NCI-H2029 treated with DMSO at 0.1 percent for 48 hours (cell line): Measurements from ENCODE around the gene GP9.

ENCODE experiments used
- DNase-seq: peaks from one replicate; lab custom pipeline; 2025; lab: John Stamatoyannopoulos, UW

Gene GP9

GRCh38 chr3:129028866-129029265, 31.7 kb upstream of the GP9 start:
- no peak for DNase-seq

DNA sequence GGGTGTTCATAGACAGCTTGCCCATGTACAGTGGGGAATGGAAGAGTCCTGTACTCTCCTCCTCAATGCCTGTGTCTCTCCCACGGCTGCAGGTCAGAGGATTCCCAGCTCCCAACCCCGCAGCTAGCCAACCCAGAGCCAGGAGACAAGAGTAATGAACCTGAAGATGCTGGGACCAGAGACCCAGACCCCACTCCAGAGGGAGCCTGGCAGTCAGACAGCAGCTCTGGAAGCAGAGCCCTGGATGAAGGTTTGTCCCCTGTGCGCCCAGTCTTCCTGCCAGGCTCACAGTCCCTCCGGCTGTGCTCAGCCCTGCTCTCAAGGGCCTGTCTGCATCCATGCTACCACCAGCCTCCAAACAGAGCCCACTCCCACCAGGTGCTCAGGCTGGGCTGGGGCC, 30.0 kb upstream of the GP9 start:
- DNase-seq = no peak

GRCh38 chr3:129031476-129032215, 28.9 kb upstream of the GP9 start:
- no peak for DNase-seq

DNA sequence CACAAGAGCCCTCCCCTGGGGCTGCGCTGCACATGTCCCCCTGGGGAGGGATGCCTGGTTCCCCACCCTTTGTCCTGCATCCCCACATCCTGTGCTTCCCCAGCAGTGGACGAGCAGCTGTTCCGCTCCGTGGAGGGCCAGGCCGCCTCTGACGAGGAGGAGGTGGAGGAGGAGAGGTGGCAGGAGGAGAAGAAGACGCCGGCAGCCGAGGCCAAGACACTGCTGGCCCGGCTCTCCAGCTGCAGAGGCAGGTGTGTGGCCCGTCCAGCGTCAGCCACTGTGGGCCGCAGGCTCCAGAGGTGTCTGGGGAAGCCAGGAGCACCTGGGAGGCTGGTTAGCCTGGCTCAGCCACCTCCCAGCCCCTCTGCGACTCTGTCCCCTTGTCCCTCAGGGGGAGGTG, 27.9 kb upstream of the GP9 start:
- no peak for DNase-seq

GRCh38 chr3:129033151-129033550, 27.4 kb upstream of the GP9 start:
- no peak for DNase-seq

DNA sequence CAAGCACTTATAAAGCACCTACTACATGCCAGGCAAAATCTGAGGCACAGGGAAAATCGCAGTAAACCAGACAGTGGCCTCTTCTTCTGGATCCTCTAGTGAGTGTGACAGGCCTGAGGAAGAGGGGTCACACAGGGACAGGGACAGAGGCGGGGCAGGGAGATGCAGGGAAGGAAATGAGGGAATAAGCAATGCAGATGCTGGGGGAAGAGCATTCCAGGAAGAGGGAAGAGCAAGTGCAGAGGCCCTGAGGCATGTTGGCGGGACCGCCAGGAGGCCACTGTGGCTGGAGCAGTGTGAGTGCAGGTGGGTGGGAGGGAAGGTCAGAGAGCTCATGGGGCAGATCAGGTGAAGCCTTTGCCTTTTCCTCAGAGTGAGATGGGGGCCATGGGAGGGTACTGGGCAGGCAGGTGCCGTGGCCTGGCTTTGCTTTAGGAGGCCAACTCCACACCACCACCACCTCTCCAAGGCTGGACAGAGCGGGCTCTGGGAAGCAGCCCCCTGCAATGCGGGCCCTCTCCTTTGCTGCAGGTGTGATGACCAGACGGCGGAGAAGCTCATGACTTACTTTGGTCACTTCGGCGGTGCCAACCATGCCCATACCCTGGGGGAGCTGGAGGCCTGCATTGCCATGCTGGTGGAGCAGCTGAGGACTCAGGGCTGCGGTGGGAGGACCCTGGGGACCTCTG, 26.8 kb upstream of the GP9 start:
- DNase-seq = no peak

- DNase-seq = no peak
Measured at GRCh38 chr3:129034642-129035041, 25.9 kb upstream of the GP9 start.

DNA sequence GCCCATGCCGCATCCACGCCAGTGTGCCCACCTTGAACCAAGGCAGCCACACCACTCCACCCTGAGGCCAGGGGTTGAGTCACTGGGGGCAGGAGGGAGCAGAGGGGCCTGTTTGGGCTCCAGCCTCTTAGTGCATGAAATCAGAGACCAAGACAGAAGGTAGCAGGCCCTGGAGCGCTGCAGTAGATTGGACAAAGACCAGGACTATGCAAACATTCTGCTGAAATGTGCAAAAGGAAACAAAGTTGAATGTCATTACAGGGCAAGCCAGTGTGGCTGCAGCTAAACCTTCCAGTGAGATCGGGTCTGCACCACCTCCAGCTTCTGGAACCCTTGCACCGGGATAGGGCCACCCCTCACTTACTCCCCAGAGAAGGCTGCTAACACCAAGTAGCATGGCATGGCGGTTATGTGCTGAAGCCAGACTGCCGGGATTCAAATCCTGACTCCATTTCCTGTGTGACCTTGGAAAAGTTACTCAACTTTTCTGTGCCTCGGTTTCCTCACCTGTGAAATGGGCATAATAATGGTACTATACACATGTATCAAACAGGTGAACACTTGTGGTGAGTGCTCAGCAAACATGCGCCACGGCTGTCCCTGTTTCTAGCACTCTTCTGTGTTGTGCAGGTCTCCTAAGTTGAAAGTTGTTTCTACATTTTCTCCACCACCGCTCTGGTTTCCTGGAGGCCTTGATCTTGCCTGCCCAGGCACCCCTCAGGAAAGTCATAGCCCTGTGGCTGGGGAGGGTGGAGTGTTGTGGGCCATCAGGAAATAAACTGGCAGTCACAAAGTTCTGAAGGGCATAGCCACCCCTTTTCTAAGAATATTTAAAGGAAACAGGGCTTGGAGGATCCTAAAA, 25.0 kb upstream of the GP9 start:
- DNase-seq = no peak

DNA sequence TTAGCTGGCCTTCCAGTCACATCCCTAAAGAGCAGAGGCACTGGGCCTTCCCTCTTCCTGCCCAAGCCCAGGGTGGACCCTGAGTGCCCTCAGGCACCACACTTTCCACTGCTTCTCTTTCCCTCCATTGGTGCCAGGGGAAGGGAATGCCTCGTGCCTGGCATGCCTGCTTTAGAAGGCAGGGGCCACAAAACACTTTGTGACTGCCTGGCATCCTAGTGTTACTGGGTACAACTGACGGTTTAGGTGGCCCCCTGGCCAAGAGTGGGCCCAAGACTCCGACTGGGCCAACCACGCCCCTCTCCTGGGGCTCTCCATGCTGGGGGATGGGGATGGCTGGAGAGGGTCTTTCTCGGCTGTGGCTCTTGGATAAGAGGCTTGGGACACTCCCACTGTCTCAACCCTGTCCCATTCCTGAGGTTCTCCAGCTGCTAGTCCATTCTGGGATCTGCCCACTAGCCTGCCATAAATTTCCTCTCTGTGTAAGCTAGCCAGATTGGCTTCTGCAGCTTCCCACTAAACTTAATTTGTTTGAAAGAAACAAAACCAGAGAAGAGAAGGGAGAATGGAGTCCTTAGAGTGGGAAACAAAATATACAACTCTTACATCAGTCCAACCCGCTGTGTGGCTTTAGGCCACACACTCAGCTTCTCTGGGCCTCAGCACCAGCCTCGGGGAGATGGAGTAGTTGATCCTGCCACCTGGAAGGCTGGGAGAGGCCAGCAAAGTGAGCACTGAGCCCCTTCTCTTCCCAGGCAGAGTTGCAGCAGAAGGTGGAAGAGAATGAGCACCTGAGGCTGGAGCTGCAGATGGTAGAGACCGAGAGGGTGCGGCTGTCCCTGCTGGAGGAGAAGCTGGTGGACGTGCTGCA, 24.1 kb upstream of the GP9 start:
- no peak for DNase-seq

GRCh38 chr3:129037093-129037419, 23.5 kb upstream of the GP9 start:
- no peak for DNase-seq

DNA sequence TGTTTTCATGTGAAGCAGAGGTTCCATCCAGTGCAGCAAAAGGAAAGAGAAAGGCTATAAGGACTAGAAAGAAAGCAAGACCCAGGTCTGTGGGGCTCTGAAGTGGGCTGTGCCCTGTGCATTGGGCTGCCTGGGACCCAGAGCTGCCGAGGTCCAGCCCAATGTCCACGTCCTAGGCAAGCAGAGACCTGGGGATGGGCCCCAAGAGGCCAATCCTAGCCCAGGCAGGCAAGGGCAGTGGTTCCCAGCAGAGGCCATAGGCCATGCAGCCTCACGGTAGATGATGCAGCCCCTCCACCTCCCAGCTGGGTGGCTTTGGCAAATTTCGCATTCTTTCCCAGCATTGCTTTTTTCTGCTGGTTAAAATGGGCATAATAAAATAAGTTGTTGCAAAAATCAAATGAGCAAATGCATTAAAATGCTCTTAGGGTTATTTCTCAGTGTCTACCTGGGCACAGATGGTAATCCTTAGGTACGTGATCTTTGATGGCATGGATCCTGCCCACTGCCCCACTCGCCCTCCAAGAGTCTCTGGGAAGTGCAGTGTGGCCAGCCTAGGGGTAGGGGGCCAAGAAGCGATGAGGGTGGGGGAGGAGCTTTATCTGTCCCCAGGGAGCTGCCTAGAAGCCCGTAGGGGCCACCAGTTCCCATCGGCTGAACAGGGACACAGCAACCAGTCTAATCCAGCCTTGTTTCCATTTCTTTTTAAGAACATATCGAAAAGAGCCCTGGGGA, 22.3 kb upstream of the GP9 start:
- DNase-seq = no peak

GRCh38 chr3:129039271-129040038, 21.1 kb upstream of the GP9 start:
- DNase-seq = no peak

DNA sequence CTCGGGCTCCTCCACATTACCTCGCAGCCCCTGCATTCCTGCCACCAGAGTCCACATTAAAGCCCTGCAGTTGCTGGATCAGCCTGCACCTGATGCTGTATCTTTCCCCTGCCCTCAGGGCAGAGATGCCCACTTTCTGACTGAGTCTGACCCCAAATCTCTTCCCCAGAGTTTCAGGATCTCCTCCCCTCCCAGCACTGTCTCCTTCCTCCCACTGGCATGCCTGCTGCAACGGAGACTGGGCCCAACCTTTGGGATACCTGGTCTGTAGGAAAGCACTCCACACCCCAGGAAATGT, 20.6 kb upstream of the GP9 start:
- no peak for DNase-seq

- no peak for DNase-seq
Measured at GRCh38 chr3:129040579-129041300, 19.8 kb upstream of the GP9 start.

DNA sequence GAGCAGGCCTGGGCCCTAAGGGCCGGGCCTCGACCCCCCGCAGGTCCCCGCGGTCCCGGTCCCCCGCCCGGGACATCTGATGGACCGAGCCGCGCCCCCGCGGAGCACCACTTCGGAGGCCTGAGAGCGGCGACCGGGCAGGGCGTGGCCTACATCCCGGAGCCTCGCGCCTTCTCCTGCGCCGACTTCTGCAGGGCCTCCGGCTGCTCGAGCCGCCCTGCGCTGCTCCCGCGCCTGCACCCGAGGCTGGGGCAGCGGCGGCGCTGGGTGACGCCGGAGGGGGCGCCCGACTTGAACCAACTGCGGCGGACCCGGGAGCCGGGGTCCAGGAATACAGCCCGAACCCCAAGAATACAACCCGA, 14.9 kb upstream of the GP9 start:
- DNase-seq = no peak

GRCh38 chr3:129046037-129046731, 14.4 kb upstream of the GP9 start:
- DNase-seq = no peak

DNA sequence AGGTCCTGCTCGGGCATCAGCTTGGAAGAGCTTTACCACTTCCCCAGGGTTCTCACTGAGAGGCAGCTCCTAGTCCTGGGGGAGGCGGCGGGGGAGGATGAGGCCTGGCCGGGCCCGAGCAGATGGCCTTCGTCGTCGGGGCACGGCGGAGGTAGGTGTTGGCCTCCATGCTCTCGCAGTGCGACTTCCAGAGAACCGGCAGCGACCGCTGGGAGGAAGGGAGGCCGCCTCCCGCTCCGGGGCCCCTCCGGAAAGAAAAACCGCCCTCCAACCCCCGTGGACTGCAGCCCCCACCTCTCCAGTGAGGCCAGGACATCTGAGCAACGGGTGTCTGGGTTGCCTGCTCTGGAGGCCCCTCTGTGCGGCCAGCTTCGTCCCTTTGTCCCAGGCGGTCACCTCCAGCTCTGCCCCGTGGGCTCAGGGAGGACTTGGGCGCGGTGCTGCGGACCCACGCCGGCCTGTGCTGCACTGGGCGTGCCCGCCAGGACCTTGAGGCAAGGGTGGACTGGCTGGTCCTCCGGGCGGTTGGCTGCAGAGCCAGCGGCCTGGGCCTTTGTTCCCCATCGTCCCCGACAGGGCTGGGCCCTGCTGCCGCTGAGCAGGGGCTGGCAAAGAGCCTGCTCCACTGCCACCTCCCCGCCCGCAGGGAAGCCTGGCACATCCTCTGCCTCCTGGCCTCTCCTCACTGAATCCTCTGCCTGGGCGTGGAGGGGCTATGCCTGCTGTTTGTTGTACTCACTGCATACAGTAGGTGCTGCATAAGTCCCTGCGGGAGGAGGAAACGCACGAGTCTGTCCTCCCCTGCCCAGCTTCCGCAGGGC, 13.6 kb upstream of the GP9 start:
- no peak for DNase-seq

DNA sequence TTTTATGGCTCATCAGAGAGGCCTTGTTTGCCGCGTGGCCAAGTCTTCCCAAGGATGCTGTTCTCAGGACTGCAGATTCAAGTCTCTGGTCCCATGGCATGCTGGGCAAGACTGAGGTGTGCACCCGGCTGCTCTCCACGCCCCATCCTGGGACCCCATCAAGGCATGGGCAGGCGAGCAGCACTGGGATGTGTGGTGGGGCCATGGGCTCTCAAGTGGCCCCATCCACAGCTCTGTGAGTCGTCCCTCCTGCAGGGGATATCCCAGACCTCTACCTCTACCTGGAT, 13.1 kb upstream of the GP9 start:
- DNase-seq = no peak
